Nephron progenitor cell (in vitro differentiated cells): ENCODE results near the gene SYT1.

Experiments
- DNase-seq: peaks from one replicate; pipeline ENCODE4 v3.0.0; 2021
- H3K27ac Mint-ChIP-seq: 2 replicates; pipeline ENCODE4 v1.8.0; 2021; ENCODE audit warnings: mild to moderate bottlenecking, moderate library complexity, mixed read lengths
- H3K27me3 Mint-ChIP-seq: 2 replicates; pipeline ENCODE4 v1.8.0; 2021; ENCODE audit warnings: mild to moderate bottlenecking, low read depth, mixed read lengths; ENCODE audit not compliant: poor library complexity
- H3K36me3 Mint-ChIP-seq: 2 replicates; pipeline ENCODE4 v1.8.0; 2021; ENCODE audit warnings: low read depth, mixed read lengths
- H3K4me1 Mint-ChIP-seq: 2 replicates; pipeline ENCODE4 v1.8.0; 2021; ENCODE audit warnings: mixed read lengths
- H3K4me3 Mint-ChIP-seq: 2 replicates; pipeline ENCODE4 v1.8.0; 2021; ENCODE audit warnings: mild to moderate bottlenecking, moderate library complexity, mixed read lengths
- H3K9me3 Mint-ChIP-seq: 2 replicates; pipeline ENCODE4 v1.8.0; 2021; ENCODE audit warnings: mild to moderate bottlenecking, moderate library complexity, mixed read lengths
- TF ChIP-seq, protein P1 (sequence below): fragments of 200-600 bp; sonication (generic); IDR thresholded peaks from 2 replicates; pipeline ENCODE4 v1.5.0; 2021; ENCODE audit warnings: antibody characterized with exemption

SYT1 gene

GRCh38 chr12:79397609-79398008 is 533.0 kb downstream of the SYT1 start:
- DNase-seq: no peak
- Mint-ChIP-seq H3K9me3 (no peaks in the 10 kb centered on the region), H3K27me3 (no peaks in the 10 kb centered on the region), H3K4me1 (no peaks in the 10 kb centered on the region), H3K4me3 (no peak overlapping the region), H3K36me3 (no peaks in the 10 kb centered on the region), H3K27ac (no peak overlapping the region)
- TF ChIP-seq, protein P1, sequence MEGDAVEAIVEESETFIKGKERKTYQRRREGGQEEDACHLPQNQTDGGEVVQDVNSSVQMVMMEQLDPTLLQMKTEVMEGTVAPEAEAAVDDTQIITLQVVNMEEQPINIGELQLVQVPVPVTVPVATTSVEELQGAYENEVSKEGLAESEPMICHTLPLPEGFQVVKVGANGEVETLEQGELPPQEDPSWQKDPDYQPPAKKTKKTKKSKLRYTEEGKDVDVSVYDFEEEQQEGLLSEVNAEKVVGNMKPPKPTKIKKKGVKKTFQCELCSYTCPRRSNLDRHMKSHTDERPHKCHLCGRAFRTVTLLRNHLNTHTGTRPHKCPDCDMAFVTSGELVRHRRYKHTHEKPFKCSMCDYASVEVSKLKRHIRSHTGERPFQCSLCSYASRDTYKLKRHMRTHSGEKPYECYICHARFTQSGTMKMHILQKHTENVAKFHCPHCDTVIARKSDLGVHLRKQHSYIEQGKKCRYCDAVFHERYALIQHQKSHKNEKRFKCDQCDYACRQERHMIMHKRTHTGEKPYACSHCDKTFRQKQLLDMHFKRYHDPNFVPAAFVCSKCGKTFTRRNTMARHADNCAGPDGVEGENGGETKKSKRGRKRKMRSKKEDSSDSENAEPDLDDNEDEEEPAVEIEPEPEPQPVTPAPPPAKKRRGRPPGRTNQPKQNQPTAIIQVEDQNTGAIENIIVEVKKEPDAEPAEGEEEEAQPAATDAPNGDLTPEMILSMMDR: no peak

GRCh38 chr12:79400481-79400880 is 535.9 kb downstream of the SYT1 start:
- TF ChIP-seq, protein P1: no peak
- Mint-ChIP-seq H3K27ac (no peak overlapping the region), H3K27me3 (no peaks in the 10 kb centered on the region), H3K4me3 (no peak overlapping the region), H3K9me3 (no peaks in the 10 kb centered on the region), H3K36me3 (no peaks in the 10 kb centered on the region), H3K4me1 (no peaks in the 10 kb centered on the region)
- no peak for DNase-seq

DNA sequence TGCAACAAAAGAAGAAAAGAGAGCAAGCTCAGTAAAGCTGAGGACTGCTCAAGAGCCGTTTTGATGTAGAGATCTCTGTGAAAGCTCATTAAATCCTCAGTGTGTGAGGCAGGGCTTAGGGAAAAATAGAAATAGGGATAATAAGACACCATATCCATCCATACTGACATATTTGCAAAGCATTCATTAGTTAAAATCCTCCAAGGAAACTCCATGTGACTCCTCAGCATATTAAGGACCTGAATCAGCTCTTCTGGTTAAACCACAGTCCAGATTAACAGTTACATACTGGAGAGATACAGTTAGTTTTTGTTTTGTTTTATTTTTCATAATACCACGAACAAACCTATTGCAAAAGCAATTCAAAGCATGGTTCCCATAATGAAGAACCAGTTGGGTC is 538.0 kb downstream of the SYT1 start:
- Mint-ChIP-seq H3K36me3 (no peaks in the 10 kb centered on the region), H3K4me1 (no peaks in the 10 kb centered on the region), H3K4me3 (no peak overlapping the region), H3K27ac (no peak overlapping the region), H3K9me3 (no peaks in the 10 kb centered on the region), H3K27me3 (no peaks in the 10 kb centered on the region)
- TF ChIP-seq, protein P1: no peak
- DNase-seq: no peak

DNA sequence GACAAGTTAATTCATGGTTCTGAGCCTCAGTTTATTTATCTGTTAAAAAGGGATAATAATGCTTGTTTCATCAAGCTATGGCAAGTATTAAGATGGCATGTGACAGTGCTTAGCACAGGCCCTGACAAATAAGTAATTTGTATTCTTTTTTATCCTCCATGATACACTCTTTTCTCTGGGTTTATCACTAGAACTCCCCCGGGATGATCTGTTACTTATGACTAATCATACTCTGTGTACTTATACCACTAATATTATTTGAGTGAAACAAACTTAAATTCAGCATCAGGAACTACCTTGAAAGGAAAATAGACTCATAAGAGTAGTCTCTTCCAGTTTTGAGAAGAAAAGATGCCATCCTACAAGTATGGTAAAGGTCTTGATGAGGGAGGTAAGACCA is 542.4 kb downstream of the SYT1 start:
- DNase-seq: no peak
- no peaks in the 10 kb centered on the region for H3K27me3 Mint-ChIP-seq
- no peaks in the 10 kb centered on the region for H3K9me3 Mint-ChIP-seq
- no peak overlapping the region for H3K4me3 Mint-ChIP-seq
- TF ChIP-seq, protein P1: no peak
- H3K36me3 Mint-ChIP-seq: no peaks in the 10 kb centered on the region
- peaks cover 23% of the 10 kb centered on the region for H3K4me1 Mint-ChIP-seq
- no peak overlapping the region for H3K27ac Mint-ChIP-seq

DNA sequence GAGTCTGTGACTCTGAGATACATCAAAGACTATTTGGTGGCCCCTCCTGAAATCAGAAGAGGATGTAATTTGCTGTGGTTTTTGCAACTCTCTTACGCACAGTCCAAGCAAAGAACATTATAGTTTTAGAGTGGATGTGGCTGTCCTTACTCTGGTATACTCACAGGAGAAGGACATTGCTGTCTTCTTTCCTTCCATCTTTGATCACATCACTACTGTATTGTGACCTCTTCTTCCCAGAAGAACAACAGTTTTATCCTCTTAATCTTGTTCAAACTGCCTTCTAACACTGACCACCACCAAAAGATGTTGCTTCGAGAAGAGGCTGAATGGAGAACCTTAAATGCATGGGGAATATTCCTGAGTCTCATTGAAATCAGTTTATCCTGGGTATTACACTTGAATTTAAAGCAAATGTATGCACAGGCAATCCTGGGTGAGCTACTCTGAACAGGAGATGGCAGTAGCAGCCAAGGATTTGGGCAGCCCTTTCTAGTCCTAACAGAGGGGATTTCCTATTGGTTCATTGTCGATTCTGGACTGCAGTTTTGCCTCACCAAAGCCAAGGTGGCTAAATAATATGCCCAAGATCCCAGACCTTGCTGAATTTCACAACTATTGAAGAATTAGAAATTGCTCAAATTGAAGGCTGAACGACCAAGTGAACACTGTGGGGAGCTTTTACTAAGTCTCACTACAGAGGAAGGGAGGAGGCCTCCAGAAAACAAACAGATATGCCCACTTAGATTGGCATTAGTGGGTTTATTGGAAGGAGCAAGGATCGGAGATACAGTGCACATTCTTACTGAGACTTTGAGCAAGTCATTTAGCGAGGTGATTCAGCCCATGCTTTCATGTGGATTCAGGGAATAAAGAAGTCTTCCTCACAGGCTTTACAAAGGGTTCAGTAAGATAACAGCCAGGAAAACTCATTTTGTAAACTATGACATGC is 543.4 kb downstream of the SYT1 start:
- peak overlapping the region; percentile 47 for H3K27ac Mint-ChIP-seq
- peak; percentile 43 for DNase-seq

More for the DNA sequence above, 543.4 kb downstream of the SYT1 start:
- Mint-ChIP-seq H3K9me3 (no peaks in the 10 kb centered on the region), H3K4me3 (no peak overlapping the region), H3K27me3 (no peaks in the 10 kb centered on the region), H3K36me3 (no peaks in the 10 kb centered on the region), H3K4me1 (peaks cover 23% of the 10 kb centered on the region)
- TF ChIP-seq, protein P1: peak; percentile 47
